ENCODE results near the gene PANK2.
"Not testable (repeated sequence)": the region's sequence is repeated elsewhere in the genome, so short reads cannot be mapped to it uniquely, and the experiment has no call there.

PANK2 gene

DNA sequence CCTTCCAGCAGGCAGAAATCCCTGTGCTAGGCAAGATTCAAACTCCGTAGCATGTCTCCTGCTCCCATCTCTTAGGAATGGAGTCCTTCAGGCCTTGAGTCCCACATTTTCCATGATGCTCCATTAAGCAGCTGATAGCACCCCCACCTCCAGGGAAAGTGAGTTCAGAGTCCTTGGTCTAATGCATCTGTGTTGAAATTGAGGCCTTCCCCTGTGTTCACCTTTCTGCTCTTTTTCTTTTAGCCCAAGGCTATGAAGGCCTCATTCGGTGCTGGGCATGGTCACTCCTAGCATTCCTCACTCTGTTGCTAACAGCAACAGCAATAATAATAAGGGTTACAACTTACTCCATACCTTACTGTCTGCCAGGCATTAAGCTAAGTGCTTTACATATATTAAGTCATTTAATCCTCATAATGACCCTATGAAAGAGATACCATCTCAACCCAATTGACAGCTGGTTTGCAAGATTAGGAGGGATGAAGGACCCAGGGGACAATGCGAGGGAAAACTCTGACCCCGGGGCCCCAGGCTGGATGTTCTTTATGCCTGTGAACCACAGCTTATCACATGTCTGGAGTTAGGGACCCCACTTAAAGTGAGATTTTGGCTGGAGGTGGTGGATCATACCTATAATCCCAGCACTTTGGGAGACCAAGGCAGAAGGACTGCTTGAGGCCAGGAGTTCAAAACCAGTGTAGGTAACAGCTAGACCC lies 17.5 kb upstream of the PANK2 start:
- DNase-seq: no peak

DNA sequence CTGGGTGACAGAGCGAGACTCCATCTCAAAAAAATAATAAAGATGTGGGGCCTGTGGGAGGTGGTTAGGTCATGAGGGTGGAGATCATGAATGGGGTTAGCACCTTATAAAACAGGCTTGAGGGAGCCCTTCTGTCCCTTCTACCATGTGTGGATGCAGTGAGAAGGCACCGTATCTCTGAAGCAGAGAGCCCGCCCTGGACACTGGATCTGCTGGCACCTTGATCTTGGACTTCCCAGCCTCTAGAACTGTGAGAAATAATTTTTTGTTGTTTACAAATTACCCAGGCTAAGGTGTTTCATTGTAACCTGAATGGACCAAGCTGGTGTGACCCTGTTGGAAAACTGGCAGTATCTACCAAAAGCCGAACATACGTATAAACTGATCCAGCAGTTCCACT lies 15.7 kb upstream of the PANK2 start:
- no peak for DNase-seq

DNA sequence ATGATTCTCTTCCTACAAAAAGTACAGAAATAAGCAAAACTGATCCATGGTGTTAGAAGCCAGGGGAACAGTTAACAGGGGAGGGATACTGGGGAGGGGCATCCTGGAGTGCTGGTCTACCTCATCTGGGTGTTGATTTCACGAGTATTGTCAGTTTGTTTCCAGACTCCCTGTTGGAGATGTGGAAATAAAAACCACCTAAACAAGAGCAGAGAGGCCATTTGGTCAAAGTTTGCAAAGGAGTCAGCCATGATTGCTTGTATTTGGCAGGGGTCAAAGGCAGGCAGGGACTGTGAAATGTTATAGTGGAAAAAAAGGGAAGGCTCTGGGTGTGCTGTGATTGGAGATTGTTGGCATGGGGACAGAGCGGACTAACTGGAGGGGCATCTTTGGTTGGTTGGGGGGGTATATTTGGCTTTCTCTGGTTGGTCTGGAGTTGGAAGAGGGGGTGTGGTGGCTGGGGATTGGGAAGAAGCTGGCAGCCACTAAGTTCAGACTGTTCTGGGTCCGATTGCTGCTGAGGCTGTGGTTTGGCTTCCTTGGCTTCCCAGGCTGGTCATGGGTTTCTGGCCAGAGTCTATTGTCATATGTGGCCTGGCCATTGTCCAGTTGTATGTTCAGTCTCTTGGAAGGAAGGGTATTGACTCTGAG lies 14.9 kb upstream of the PANK2 start:
- no peak for DNase-seq

DNA sequence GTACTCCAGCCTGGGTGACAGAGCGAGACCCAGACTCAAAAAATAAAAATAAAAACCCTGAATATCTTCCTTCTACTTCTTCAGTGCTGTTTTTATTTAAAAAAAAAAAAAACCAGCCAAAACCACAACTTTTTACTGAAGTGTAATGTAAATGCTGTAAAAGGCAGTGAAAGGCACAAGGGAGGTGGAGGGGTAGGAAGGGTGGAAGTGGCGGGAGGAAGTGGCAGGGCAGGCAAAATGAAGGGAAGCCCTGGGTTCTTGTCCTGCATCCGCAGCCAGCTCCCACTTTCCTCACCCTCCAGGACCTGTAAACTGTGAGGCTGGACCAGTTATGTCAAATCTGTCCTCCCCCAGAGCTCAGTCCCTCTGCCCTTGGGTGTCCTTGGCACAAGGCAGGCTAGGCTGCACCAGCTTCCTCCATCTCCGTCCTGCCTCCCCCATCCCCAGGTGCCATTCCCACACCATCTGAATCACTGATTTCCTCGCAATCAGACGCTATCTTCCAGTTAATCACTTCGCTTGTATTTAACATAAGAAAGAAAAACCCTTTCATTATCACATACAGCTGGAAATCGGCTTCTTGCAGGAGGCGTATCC lies 13.7 kb upstream of the PANK2 start:
- no peak for DNase-seq

DNA sequence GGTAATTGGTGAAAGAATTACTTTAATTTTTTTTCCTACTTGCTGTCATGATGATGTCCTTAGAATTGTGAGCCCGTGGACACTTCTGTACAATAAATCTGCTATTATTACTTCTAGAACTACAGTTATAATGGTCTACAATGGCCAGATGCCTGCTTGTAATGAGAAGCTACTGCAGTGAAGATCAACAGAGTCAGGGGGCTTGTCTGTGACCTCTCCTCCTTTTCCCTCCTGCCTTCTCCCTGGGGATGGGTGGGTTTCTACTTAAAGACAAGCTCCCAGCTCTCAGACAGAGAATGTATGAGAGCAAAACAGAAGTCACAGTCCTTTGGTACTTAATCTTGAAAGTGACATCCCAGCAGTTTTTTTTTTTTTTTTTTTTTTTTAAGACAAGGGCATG lies 13.2 kb upstream of the PANK2 start:
- DNase-seq: no peak

DNA sequence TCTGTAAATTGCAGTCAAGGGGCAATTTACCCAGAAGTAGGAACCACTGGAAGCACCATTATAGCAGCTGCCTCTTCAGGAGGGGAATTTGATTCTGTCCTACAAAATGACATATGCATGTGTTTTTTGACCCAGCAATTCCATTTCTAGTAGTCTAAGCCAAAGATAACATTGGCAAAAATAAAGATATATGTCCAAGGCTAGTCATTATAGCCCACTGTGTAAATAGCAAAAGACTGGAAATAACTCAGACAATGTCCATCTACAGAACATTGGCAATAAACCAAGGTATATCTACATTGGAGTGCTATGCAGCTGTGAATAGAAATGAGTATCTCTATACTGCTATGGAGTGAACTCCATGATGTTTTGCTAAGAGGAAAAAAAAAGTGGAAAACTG lies 12.5 kb upstream of the PANK2 start:
- DNase-seq: no peak

DNA sequence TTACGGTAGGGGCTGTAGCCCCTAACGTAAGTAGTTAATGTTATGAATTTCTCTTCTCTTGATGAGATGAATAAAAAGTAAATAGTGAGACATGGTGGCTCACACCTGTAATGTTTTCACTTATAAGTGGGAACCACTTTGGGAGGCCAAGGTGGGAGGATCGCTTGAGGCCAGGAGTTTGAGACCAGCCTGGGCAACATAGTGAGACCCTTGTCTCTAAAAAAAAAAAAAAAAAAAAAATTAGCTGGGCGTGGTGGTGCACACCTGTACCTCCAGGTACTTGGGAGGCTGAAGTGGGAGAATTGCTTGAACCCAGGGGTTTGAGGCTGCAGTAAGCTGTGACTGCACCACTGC lies 10.3 kb upstream of the PANK2 start:
- DNase-seq: not testable (repeated sequence)

DNA sequence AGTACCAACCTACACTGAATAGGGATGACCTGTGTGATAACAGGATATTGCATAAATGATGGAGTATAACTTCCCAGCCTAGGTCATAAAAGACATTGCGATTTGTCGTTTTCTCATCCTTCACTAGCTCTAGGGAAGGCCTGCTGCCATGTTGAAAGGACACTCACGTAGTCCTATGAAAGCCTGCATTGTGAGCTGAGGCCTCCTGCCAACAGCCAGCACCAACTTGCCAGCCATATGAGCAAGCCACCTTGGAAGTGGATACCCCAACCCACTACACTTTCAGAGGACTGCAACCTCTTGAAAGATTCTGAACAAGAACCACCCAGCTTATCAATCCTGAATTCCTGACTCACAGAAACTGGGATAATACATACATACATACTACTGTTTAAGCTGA lies 3.5 kb upstream of the PANK2 start:
- DNase-seq: no peak

DNA sequence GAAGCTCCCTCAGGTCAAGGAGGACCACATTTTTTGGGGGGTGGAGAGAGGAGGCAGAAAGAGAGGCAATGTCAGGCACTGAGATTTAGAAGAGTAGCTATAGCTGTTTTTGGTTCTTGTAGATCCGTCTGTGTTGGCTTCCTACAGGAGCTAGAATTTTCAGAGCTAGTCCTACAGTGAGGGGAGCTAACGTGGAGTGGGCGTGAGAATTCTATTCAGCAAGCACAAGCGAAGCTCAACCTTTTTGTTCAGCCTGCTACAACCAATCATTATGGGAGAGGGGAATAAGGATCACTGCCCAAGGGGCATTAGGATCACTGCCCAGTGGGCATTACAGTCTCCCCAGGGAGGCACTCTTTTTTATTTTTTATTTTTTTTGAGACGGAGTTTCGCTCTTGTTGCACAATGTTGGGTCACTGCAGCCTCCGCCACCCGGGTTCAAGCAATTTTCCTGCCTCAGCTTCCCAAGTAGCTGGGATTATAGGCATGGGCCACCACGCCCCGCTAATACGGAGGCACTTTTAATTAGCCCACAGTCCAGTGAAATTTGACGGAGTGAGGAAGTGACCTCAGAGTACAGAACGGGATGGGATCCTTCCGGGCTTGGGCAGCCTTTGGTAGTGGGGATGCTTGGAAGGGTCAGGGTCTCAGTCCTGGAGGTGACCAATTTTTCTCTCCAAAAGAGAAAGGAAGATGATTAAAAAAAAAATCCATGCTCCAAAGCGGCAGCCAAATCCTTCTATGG lies 1.1 kb upstream of the PANK2 start:
- DNase-seq: peak; percentile 42

DNA sequence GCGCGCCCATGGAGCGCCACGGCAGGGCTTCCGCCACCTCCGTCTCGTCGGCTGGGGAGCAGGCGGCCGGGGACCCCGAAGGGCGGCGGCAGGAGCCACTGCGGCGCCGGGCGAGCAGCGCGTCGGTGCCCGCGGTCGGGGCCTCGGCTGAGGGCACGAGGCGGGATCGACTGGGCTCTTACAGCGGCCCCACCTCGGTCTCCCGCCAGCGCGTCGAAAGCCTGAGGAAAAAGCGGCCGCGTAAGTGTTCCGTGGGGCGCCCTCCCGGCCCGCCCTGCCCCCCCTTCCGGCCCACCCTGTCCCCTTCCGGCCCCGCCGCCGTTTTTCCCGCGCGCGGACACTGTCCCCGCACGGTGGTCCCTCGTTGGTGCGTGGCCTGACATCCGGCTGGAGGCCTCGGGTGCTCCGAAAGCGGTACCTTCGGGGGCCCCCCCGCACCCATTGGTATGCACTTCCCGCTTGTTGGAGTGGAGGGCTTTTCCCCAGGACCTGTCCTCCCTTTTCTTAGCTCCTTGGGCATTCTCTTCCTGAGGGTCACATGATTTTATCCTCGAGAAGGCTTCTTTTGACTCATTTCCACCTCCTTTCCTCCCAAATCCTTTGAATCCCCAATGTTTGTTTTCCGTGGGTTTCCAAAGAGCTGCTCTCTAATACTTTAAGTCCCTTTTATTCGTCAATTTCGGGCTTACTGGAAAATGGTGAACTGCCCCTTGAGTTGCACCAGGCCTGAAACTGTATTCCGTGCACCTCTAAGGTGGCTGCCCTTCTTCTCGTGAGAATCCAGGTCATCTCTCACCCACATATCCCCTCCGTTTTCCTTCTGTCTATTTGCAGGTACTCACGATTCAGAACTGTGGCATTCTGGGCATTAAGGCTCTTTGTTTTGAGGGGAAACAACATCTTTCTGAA lies 556 bp downstream of the PANK2 start:
- DNase-seq: peak; percentile 11

DNA sequence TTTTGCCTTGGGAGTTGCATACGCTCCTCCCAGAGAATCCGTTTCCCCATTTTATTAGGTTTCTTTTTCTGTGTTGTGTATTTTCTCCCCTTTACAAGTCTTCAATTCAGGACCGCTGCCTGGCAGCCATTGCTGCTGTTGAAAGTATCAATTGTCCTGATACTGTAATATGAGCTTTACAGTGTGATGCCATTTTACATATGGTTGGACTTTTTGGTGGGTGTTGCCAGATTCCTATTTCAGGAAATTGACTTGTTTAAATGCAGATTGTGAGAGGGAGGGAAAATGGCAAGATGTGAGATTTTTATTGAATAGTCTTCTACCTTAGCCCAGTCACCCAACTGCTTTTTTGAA lies 1.2 kb downstream of the PANK2 start:
- DNase-seq: peak; percentile 46

DNA sequence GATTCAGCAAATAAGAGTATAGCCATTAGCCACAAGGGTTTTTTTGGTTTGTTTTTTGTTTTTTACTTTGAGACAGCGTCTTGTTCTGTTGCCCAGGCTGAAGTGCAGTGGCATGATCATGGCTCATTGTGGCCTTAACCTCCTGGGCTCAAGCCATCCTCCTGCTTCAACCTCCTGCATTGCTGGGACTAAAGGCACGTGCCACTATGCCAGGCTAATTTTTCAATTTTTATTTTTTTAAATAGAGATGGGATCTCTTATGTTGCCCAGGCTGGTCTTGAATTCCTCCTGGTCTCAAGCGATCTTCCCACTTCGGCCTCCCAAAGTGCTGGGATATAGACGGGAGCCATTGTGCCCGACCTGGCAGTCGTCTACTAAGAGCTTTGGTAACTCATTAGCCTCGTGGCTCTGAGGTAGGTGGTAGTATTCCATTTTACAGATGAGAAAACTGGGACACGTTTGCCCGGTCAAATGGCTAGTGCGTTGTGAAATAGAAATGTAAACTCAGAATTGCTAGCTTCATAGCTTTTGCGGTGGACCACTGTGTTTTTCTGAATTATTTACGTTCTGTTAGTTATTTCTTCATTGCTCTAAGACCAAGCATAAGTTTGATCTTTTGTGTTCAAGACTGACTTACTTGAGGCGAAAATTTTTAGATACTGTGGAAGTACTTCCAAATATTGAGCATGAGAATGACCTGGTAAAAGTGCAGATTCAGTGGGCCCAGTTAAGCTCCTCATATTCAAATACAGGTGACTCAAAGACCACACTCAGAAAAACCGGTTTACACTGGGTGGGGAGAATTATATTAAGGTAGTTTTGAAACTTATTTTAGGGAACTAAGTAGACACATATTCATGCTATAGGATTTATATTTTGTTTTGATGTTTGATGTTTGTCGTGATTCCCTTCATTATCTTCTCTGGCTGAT lies 2.1 kb downstream of the PANK2 start:
- no peak for DNase-seq

DNA sequence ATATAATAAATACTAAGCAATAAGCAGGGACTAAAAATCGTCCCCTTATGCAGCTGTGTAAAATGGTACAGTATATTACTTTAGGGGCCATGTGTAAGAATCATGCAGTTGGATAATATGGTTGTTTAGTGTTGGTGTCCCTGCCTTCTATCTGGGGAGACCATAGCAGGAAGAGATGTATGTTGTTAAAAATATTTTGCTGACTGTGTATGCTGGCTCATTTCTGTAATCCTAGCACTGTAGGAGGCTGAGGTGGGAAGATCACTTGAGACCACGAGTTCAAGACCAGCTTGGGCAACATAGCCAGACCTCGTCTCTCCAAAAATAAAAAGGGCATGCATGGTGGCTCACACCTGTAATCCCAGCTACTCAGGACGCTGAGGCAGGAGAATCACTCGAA lies 5.6 kb downstream of the PANK2 start:
- DNase-seq: no peak

DNA sequence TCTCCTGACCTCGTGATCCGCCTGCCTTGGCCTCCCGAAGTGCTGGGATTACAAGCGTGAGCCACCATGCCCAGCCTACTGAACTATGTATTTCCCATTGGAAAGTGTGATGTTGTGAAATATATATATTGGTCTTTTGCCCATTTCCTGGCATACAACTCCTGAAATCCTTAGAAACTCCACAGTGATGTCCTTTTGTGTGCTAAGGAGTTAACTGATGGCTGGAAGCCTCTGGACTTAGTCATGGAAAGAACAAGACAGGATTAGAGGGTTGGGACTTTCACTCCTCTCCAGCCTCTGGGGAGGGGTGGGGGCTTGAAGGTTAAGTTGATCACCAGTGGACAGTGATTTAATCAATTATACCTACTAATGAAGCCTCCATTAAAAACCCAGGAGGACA lies 7.1 kb downstream of the PANK2 start:
- peak; percentile 52 for DNase-seq

DNA sequence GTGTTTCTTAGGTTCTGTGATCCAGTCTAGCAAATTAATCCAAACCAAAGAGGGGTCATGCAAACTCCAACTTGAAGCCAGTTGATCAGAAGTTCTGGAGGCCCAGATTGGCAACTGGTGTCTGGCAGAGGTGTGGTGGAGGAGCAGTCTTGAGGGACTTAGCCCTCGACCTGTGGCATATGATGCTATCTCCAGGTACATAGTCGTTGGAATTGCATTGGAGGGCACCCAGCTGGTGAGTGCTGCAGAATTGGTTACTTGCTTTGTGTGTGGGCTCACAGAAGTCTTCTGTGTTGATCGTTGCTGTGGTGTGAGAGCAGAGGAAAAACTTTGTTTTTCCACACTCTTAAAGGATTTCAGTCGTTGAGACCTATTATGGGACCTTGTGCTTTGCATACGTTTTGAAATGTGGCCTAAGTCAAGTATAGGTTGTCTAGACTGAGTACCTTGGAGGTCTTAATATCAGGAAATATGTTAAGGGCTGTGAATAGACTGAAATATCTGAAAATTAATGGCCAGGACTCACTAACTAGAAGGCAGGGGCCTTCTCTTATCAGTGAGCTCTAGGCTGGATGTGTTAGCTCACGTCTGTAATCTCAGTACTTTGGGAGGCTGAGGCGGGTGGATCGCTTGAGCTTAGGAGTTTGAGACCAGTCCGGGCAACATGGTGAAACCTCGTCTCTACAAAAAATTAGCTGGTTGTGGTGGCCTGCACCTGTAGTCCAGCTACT lies 7.8 kb downstream of the PANK2 start:
- no peak for DNase-seq

DNA sequence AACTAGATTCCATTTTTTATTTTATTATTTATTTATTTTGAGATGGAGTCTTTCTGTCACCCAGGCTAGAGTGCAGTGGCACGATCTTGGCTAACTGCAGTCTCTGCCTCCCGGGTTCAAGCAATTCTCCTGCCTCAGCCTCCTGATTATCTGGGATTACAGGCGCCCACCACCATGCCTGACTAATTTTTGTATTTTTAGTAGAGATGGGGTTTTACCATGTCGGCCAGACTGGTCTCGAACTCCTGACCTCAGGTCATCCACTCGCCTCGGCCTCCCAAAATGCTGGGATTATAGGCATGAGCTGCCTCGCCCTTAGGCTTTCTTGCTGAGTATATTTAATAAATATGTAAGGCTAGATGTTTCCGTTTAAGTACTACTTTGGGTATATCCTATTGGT lies 9.0 kb downstream of the PANK2 start:
- DNase-seq: not testable (repeated sequence)

DNA sequence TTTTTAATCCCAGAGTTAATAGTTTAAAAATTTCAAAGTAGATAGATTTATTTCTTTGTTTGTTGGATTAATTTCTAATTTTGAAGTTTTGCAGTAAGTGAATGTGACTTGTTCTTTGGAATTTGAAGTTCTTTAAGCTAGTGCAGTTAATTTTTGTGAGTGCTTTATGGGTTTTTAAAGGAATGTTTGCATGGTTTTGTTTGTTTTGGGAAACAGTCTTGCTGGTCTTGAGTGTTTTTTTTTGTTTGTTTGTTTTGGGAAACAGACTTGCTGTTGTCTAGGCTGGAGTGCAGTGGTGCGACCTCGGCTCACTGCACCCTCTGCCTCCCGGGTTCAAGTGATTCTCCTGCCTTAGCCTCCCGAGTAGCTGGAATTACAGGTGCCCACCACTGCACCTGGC lies 9.5 kb downstream of the PANK2 start:
- DNase-seq: no peak

DNA sequence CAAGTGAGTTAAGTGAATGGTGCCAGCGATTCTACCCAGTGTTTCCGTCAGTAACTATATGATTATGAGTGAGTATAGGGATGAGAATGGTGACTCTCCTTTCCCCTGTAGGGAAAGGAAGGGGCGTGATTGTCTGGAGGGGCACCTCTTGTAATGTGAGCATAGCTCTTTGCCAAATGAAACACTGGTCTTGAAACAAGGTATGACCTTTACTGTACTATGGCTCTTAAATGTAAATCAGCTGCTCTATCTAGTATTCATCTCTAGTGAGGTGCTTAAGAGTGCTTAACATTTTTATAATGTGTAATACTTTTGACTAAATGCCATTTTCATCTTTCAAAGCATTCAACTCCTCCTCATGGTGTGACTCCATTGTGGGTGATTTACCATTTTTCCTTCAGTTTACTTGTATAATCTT lies 11.0 kb downstream of the PANK2 start:
- no peak for DNase-seq

DNA sequence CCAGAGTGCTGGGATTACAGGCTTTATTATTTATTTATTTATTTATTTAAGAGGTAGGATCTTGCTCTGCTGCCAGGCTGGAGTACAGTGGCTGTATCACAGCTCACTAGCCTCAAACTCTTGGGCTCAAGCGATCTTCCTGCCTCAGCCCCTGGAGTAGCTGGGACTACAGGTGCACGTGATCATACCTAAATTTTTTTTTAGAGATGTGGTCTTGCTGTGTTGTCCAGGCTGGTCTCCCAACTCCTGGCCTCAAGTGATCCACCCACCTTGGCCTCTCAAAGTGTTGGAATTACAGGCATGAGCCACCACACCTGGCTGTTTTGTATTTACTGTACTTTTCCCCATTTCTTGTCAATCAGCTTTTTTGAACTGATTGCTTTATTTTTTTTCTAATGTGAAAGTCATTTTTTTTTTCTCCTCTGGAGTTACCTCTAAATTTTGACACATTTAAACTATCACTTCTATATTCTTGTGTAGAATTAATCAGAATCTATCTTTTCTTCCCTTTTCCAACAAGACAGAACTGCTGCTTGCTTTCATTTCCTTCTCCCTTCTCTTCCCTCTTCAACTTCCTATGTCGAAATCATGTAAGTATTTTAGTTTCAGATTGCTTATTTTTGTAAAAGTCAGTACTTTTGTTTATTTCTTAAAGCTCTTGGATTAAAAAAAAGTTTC lies 12.0 kb downstream of the PANK2 start:
- DNase-seq: no peak

DNA sequence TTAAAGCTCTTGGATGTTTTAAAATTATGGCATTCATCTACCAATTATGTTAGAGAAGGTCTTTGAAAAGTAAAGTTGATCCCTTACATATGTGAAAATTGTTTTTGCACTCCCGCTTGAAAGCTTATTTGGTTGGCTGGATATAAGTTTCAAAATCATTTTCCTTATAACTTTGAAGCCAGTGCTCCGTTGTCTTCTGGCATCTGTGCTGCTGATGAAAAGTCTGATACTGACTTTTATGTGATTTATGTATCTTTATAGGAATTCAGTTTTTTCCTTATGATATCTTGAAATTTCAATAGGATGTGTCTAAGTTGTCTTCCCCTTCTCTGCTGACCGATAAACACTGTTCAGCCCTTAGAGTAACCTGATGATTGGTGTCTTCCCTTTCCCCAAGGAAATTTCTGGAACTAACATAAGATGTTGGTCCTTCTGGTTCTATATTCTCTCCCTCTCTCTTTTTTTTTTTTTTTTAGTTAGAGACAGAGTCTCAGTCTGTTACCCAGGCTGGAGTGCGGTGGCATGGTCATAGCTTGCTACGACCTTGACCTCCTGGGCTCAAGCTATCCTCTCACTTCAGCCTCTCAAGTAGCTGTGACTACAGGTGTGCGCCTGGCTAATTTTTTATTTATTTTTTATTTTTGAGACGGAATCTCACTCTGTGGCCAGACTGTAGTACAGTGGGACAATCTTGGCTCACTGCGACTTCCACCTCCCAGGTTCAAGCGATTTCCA lies 12.7 kb downstream of the PANK2 start:
- no peak for DNase-seq

Data from fibroblast of skin of right quadriceps (primary cell).